Neural progenitor cell (in vitro differentiated cells): Measurements from ENCODE around the gene TRABD. TPM values are rescaled to one million over a fixed set of nuclear protein-coding genes. Genes with fewer than 3 reads are reported as not detected.

Source experiments
- DNase-seq: peaks from one replicate; pipeline ENCODE4 v3.0.0-alpha.2; 2016; ENCODE audit warnings: low spot score
- H2AFZ ChIP-seq: fragments of 200-600 bp; sonication (generic); replicated peaks from 2 replicates; pipeline ENCODE4 v1.6.1; 2016; ENCODE audit warnings: antibody characterized with exemption
- H3F3A ChIP-seq: fragments of 200-600 bp; sonication (generic); 2 replicates; pipeline ENCODE4 v1.6.1; 2016; ENCODE audit warnings: antibody characterized with exemption, low read depth
- H3K27ac ChIP-seq: fragments of 200-600 bp; sonication (generic); 2 replicates; pipeline ENCODE4 v1.5.1; 2016; ENCODE audit warnings: mild to moderate bottlenecking
- H3K27me3 ChIP-seq: fragments of 200-600 bp; sonication (generic); 2 replicates; pipeline ENCODE4 v1.6.1; 2016; ENCODE audit warnings: mild to moderate bottlenecking, moderate library complexity
- H3K36me3 ChIP-seq: fragments of 200-600 bp; sonication (generic); 2 replicates; pipeline ENCODE4 v1.5.1; 2016
- H3K4me1 ChIP-seq: fragments of 200-600 bp; sonication (generic); 2 replicates; pipeline ENCODE4 v1.6.1; 2016; ENCODE audit warnings: mixed run types
- H3K4me2 ChIP-seq: fragments of 200-600 bp; sonication (generic); 2 replicates; pipeline ENCODE4 v1.6.1; 2016
- H3K4me3 ChIP-seq: fragments of 200-600 bp; sonication (generic); 2 replicates; pipeline ENCODE4 v1.5.1; 2016
- H3K79me2 ChIP-seq: fragments of 200-600 bp; sonication (generic); 2 replicates; pipeline ENCODE4 v1.6.1; 2016; ENCODE audit warnings: low read depth
- H3K9ac ChIP-seq: fragments of 200-600 bp; sonication (generic); 2 replicates; pipeline ENCODE4 v1.6.1; 2016
- H3K9me3 ChIP-seq: fragments of 200-600 bp; sonication (generic); 2 replicates; pipeline ENCODE4 v1.5.1; 2016; ENCODE audit warnings: low read depth
- H4K20me1 ChIP-seq: fragments of 200-600 bp; sonication (generic); 2 replicates; pipeline ENCODE4 v1.6.1; 2016; ENCODE audit warnings: low read depth
- H3K27ac Mint-ChIP-seq: 3 replicates; pipeline ENCODE4 v1.8.0; 2021; ENCODE audit warnings: mixed read lengths
- H3K27me3 Mint-ChIP-seq: 2 replicates; pipeline ENCODE4 v1.8.0; 2022; ENCODE audit warnings: low read depth, mild to moderate bottlenecking, inconsistent platforms, moderate library complexity, mixed read lengths; ENCODE audit not compliant: insufficient read depth
- H3K36me3 Mint-ChIP-seq: 3 replicates; pipeline ENCODE4 v1.8.0; 2021; ENCODE audit warnings: mixed read lengths
- H3K4me1 Mint-ChIP-seq: 3 replicates; pipeline ENCODE4 v1.8.0; 2021; ENCODE audit warnings: mixed read lengths
- H3K4me3 Mint-ChIP-seq: 3 replicates; pipeline ENCODE4 v1.8.0; 2021; ENCODE audit warnings: mild to moderate bottlenecking, moderate library complexity, mixed read lengths
- H3K9me3 Mint-ChIP-seq: 3 replicates; pipeline ENCODE4 v1.8.0; 2020; ENCODE audit warnings: mixed read lengths
- EZH2 ChIP-seq: fragments of 200-600 bp; sonication (generic); IDR thresholded peaks from 2 replicates; pipeline ENCODE4 v1.6.1; 2017; ENCODE audit warnings: antibody characterized with exemption, mild to moderate bottlenecking, moderate library complexity
- EZH2phosphoT487 ChIP-seq: fragments of 200-600 bp; sonication (generic); IDR thresholded peaks from 2 replicates; pipeline ENCODE4 v1.6.1; 2017; ENCODE audit warnings: antibody characterized with exemption
- total RNA-seq: library from RNA; depleted of rRNA; stranded (reverse); fragments of >200 nt; gene quantifications from 2 replicates; pipeline ENCODE4 v1.2.3, GENCODE V29; 2015; ENCODE audit warnings: low replicate concordance
- TF ChIP-seq, protein P1 (sequence below): fragments of 200-600 bp; sonication (generic); IDR thresholded peaks from 2 replicates; pipeline ENCODE4 v1.5.1; 2017; ENCODE audit warnings: antibody characterized with exemption, mild to moderate bottlenecking

TRABD gene
- total RNA-seq, 1 donor from 2014 or later, result 15.4 TPM

- H3K27ac Mint-ChIP-seq, result no peak overlapping the region
- no peak overlapping the region for H3K27ac ChIP-seq
- H3F3A ChIP-seq, result no peaks in the 10 kb centered on the region
- no peaks in the 10 kb centered on the region for H3K9me3 ChIP-seq
- no peak overlapping the region for H3K9ac ChIP-seq
- no peaks in the 10 kb centered on the region for H3K79me2 ChIP-seq
- no peak overlapping the region for H3K4me3 ChIP-seq
- no peaks in the 10 kb centered on the region for H3K36me3 Mint-ChIP-seq
- H4K20me1 ChIP-seq, result no peaks in the 10 kb centered on the region
- no peak overlapping the region for H3K4me2 ChIP-seq
- no peaks in the 10 kb centered on the region for H3K9me3 Mint-ChIP-seq
- H3K27me3 ChIP-seq, result no peaks in the 10 kb centered on the region
- peaks cover 3% of the 10 kb centered on the region for H3K27me3 Mint-ChIP-seq
- H3K4me1 Mint-ChIP-seq, result peaks cover 10% of the 10 kb centered on the region
- no peaks in the 10 kb centered on the region for H3K36me3 ChIP-seq
- no peaks in the 10 kb centered on the region for H3K4me1 ChIP-seq
- TF ChIP-seq EZH2, result no peak
- no peak for TF ChIP-seq EZH2phosphoT487
- TF ChIP-seq, protein P1, sequence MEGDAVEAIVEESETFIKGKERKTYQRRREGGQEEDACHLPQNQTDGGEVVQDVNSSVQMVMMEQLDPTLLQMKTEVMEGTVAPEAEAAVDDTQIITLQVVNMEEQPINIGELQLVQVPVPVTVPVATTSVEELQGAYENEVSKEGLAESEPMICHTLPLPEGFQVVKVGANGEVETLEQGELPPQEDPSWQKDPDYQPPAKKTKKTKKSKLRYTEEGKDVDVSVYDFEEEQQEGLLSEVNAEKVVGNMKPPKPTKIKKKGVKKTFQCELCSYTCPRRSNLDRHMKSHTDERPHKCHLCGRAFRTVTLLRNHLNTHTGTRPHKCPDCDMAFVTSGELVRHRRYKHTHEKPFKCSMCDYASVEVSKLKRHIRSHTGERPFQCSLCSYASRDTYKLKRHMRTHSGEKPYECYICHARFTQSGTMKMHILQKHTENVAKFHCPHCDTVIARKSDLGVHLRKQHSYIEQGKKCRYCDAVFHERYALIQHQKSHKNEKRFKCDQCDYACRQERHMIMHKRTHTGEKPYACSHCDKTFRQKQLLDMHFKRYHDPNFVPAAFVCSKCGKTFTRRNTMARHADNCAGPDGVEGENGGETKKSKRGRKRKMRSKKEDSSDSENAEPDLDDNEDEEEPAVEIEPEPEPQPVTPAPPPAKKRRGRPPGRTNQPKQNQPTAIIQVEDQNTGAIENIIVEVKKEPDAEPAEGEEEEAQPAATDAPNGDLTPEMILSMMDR, result no peak
- H3K4me3 Mint-ChIP-seq, result no peak overlapping the region
- no peak for DNase-seq
- no peak overlapping the region for H2AFZ ChIP-seq
Observed at GRCh38 chr22:50138988-50139387, 46.7 kb upstream of the TRABD start.

DNA sequence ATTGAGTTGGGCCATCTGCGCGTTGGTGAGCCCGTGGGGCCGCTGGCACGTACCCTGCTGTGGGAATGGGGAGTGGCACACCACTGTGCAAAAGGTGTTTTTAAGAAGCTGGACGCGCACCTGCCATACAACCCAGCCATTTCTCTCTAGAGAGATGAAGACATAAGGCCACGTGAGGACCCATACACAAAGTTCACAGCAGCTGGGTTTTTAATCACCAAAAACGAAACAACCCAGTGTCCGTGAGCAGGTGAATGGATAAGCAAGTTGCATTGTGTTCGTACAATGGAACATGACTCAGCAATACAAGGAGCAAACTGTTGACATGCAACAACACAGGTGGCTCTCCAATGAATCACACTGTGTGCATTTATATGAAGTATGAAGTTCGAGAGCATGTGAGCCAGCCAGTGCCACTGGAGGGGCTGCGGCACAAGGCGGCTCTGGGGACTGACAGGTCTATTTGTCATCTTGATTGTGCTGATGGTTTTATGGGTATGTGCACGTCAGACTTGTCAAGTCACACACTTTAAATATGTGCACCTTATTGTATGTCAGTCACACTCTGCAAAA, 45.8 kb upstream of the TRABD start:
- no peak overlapping the region for H3K27ac Mint-ChIP-seq
- H3K4me3 Mint-ChIP-seq, result no peak overlapping the region
- no peak overlapping the region for H3K4me3 ChIP-seq

DNA sequence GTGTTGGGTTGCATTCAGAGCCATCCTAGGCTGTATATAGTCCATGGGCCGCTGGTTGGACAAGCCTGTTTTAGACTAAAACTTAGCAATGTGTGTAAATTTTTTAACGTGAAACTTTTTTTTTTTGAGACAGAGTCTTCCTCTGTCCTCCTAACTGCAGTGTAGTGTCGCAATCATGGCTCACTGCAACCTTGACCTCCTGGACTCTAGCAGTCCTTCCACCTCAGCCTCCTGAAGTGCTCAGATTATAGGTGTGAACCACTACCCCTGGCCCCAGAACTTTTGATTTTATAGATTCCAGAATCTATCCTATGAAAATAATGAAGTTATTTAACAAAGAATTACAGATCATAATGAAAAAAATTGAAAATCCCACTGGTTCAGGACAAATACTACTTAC, 45.1 kb upstream of the TRABD start:
- Histone ChIP-seq H3K4me3 (no peak overlapping the region), H3F3A (no peaks in the 10 kb centered on the region), H3K9ac (no peak overlapping the region), H4K20me1 (no peaks in the 10 kb centered on the region), H3K79me2 (no peaks in the 10 kb centered on the region), H3K4me2 (no peak overlapping the region), H3K36me3 (no peaks in the 10 kb centered on the region), H3K9me3 (no peaks in the 10 kb centered on the region), H3K4me1 (peaks cover under 1% of the 10 kb centered on the region), H3K27me3 (no peaks in the 10 kb centered on the region), H3K27ac (no peak overlapping the region), H2AFZ (no peak overlapping the region)
- peaks cover 7% of the 10 kb centered on the region for H3K27me3 Mint-ChIP-seq
- H3K27ac Mint-ChIP-seq, result no peak overlapping the region
- H3K9me3 Mint-ChIP-seq, result no peaks in the 10 kb centered on the region
- H3K4me3 Mint-ChIP-seq, result no peak overlapping the region
- no peaks in the 10 kb centered on the region for H3K36me3 Mint-ChIP-seq
- TF ChIP-seq EZH2 (no peak), EZH2phosphoT487 (no peak)
- TF ChIP-seq, protein P1, result no peak
- no peak for DNase-seq
- peaks cover 14% of the 10 kb centered on the region for H3K4me1 Mint-ChIP-seq

More for the DNA sequence above, 45.8 kb upstream of the TRABD start:
- Mint-ChIP-seq H3K9me3 (no peaks in the 10 kb centered on the region), H3K27me3 (peaks cover 4% of the 10 kb centered on the region), H3K4me1 (peaks cover 10% of the 10 kb centered on the region), H3K36me3 (no peaks in the 10 kb centered on the region)
- Histone ChIP-seq H3K79me2 (no peaks in the 10 kb centered on the region), H3K9me3 (no peaks in the 10 kb centered on the region), H3K4me1 (no peaks in the 10 kb centered on the region), H4K20me1 (no peaks in the 10 kb centered on the region), H3K36me3 (no peaks in the 10 kb centered on the region), H2AFZ (no peak overlapping the region), H3K27ac (no peak overlapping the region), H3K4me2 (no peak overlapping the region), H3F3A (no peaks in the 10 kb centered on the region), H3K27me3 (no peaks in the 10 kb centered on the region), H3K9ac (no peak overlapping the region)
- TF ChIP-seq EZH2, result no peak
- no peak for DNase-seq

GRCh38 chr22:50141462-50141861, 44.3 kb upstream of the TRABD start:
- no peaks in the 10 kb centered on the region for H3K36me3 ChIP-seq

More at GRCh38 chr22:50141462-50141861, 44.3 kb upstream of the TRABD start:
- Histone ChIP-seq H3K27ac (no peak overlapping the region), H3K27me3 (no peaks in the 10 kb centered on the region), H3K4me1 (peaks cover 3% of the 10 kb centered on the region), H3K4me2 (no peak overlapping the region), H2AFZ (no peak overlapping the region), H4K20me1 (no peaks in the 10 kb centered on the region), H3K9me3 (no peaks in the 10 kb centered on the region), H3K4me3 (no peak overlapping the region), H3F3A (no peaks in the 10 kb centered on the region), H3K9ac (no peak overlapping the region), H3K79me2 (no peaks in the 10 kb centered on the region)
- Mint-ChIP-seq H3K27ac (no peak overlapping the region), H3K9me3 (no peaks in the 10 kb centered on the region), H3K4me3 (no peak overlapping the region), H3K4me1 (peaks cover 21% of the 10 kb centered on the region), H3K27me3 (peaks cover 7% of the 10 kb centered on the region), H3K36me3 (no peaks in the 10 kb centered on the region)
- TF ChIP-seq EZH2phosphoT487 (no peak), EZH2 (no peak)
- TF ChIP-seq, protein P1, result no peak
- DNase-seq, result no peak
